Left ventricle myocardium inferior (tissue), 1 donor: ENCODE data around the gene LUZP4. TPM values are rescaled to one million over a fixed set of nuclear protein-coding genes. Genes with fewer than 3 reads are reported as not detected.
"Not testable (repeated sequence)": the region's sequence is repeated elsewhere in the genome, so short reads cannot be mapped to it uniquely, and the experiment has no call there.

Experiments used
- DNase-seq: peaks from one replicate; pipeline ENCODE4 v3.0.0-alpha.2; 2020
- H3K27ac ChIP-seq: fragments of 200-600 bp; replicated peaks from 2 replicates; pipeline ENCODE4 v1.8.0; 2021
- H3K27me3 ChIP-seq: fragments of 200-600 bp; 2 replicates; pipeline ENCODE4 v1.8.0; 2021; ENCODE audit warnings: low read depth
- H3K36me3 ChIP-seq: fragments of 200-600 bp; 2 replicates; pipeline ENCODE4 v1.8.0; 2021
- H3K4me1 ChIP-seq: fragments of 200-600 bp; 2 replicates; pipeline ENCODE4 v1.8.0; 2021
- H3K4me3 ChIP-seq: fragments of 200-600 bp; 2 replicates; pipeline ENCODE4 v1.8.0; 2021; ENCODE audit warnings: mild to moderate bottlenecking, moderate library complexity
- H3K9me3 ChIP-seq: fragments of 200-600 bp; replicated peaks from 2 replicates; pipeline ENCODE4 v1.8.0; 2021
- CTCF ChIP-seq: fragments of 200-600 bp; IDR thresholded peaks from 2 replicates; pipeline ENCODE4 v1.8.0; 2021; ENCODE audit warnings: antibody characterized with exemption, mild to moderate bottlenecking, borderline replicate concordance
- intact Hi-C: fragments of 100-400 bp; cut with micrococcal nuclease; formaldehyde crosslinking; loops from one replicate; pipeline ENCODE4 v1.11.0; 2022
- total RNA-seq: library from RNA; stranded (reverse); fragmentation: NEBNext Ultra II Directional; extraction: Animal tissue kit (Norgen Biotek cat#: 25700); gene quantifications from one replicate; pipeline ENCODE4 v1.2.1, GENCODE V29; 2021
- donor health status: DM: no; HTN: yes; CAD: no; lungs with severe emphysema.

Gene LUZP4
- total RNA-seq, 1 donor from 2014 or later, result not detected

- intact Hi-C loops, result no loop called here
- Histone ChIP-seq H3K36me3 (no peaks in the 10 kb centered on the region), H3K4me3 (no peak overlapping the region), H3K27ac (no peak overlapping the region), H3K27me3 (no peaks in the 10 kb centered on the region), H3K4me1 (no peaks in the 10 kb centered on the region), H3K9me3 (no peaks in the 10 kb centered on the region)
- no peak for TF ChIP-seq CTCF
- peak; percentile 22 for DNase-seq
Measured at GRCh38 chrX:115324194-115324593, 34.7 kb downstream of the LUZP4 start.

- H3K9me3 ChIP-seq, H3K27me3 ChIP-seq, H3K36me3 ChIP-seq, H3K27ac ChIP-seq, H3K4me3 ChIP-seq, H3K4me1 ChIP-seq, DNase-seq, intact Hi-C loops: not testable (repeated sequence)
Measured at GRCh38 chrX:115329282-115329681, 39.8 kb downstream of the LUZP4 start.

GRCh38 chrX:115330498-115331168, 41.1 kb downstream of the LUZP4 start:
- Histone ChIP-seq H3K9me3 (no peaks in the 10 kb centered on the region), H3K36me3 (no peaks in the 10 kb centered on the region), H3K4me3 (peak overlapping the region; percentile 29), H3K27me3 (no peaks in the 10 kb centered on the region), H3K4me1 (no peaks in the 10 kb centered on the region), H3K27ac (no peak overlapping the region)
- DNase-seq, result no peak
- TF ChIP-seq CTCF, result peak; percentile 79
- intact Hi-C loops, result loop anchor here (10.0 kb wide), 1 partner anchor 314 kb away; no protein-coding TSS in a partner anchor

GRCh38 chrX:115332832-115333231, 43.3 kb downstream of the LUZP4 start:
- no peaks in the 10 kb centered on the region for H3K9me3 ChIP-seq
- H3K36me3 ChIP-seq, result no peaks in the 10 kb centered on the region
- no peak overlapping the region for H3K4me3 ChIP-seq
- H3K4me1 ChIP-seq, result no peaks in the 10 kb centered on the region
- intact Hi-C loops, result loop anchor here (10.0 kb wide), 1 partner anchor 312 kb away; no protein-coding TSS in a partner anchor
- no peaks in the 10 kb centered on the region for H3K27me3 ChIP-seq
- no peak overlapping the region for H3K27ac ChIP-seq
- DNase-seq, result no peak
- TF ChIP-seq CTCF, result no peak

GRCh38 chrX:115333446-115333845, 43.9 kb downstream of the LUZP4 start:
- no peak for DNase-seq
- Histone ChIP-seq H3K4me1 (no peaks in the 10 kb centered on the region), H3K9me3 (no peaks in the 10 kb centered on the region), H3K27me3 (no peaks in the 10 kb centered on the region), H3K27ac (no peak overlapping the region), H3K36me3 (no peaks in the 10 kb centered on the region), H3K4me3 (no peak overlapping the region)
- TF ChIP-seq CTCF, result no peak
- intact Hi-C loops, result loop anchor here (10.0 kb wide), 1 partner anchor 311 kb away; no protein-coding TSS in a partner anchor

GRCh38 chrX:115337491-115338144, 48.1 kb downstream of the LUZP4 start:
- Histone ChIP-seq H3K27ac (no peak overlapping the region), H3K4me3 (no peak overlapping the region), H3K27me3 (no peaks in the 10 kb centered on the region), H3K36me3 (no peaks in the 10 kb centered on the region), H3K9me3 (no peaks in the 10 kb centered on the region), H3K4me1 (no peaks in the 10 kb centered on the region)
- DNase-seq, result no peak
- intact Hi-C loops, result loop anchor here (10.0 kb wide), 1 partner anchor 307 kb away; no protein-coding TSS in a partner anchor
- TF ChIP-seq CTCF, result no peak
